Measurements from ENCODE around the gene EXOC4.

DNA sequence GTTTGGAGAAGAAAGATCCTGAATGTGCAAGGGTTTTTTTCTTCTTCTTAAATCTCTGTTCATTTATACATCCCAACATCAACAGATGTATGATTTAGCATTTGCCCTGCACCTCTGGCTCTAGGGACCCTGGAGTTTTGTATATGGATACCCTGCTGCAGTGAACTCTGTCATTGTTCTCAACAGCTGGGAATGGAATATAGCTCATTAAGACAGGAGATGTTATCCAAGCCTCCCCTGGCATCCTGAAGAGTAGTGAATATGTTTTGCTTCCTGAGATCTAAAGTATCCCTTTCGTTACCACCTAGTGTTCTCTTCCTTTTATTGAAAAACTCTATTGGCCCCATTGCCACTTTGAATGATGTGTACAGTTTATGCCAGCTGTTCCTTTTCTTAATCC is 275.9 kb downstream of the EXOC4 start:
- no peak for TF ChIP-seq CTCF (conservative IDR thresholded peaks at IDR 0.05 in 1 of 2, IDR thresholded peaks at IDR 0.05 in 1 of 2; ENCODE audit: low read depth in 1 of 2, low read length in 2 of 2)
- no peak for TF ChIP-seq EZH2 (IDR thresholded peaks at IDR 0.05; ENCODE audit: low read length, missing control alignments)

Measured in fibroblast of lung (primary cell).